ENCODE measurements around the gene PTGS1. TPM values are rescaled to one million over a fixed set of nuclear protein-coding genes. Genes with fewer than 3 reads are reported as not detected.

Gene PTGS1
- total and polyA plus RNA-seq, 4 donors, result 3.1 to 20.3 (median 8.1) TPM

GRCh38 chr9:122366074-122366660 is 4.7 kb upstream of the PTGS1 start:
- intact Hi-C loops (cut with DNase I), result no loop called here
- WGBS, 2 donors, result 69% methylated on average over 6 of the region's 6 CpGs
- H3K9me3 ChIP-seq (ENCODE audit: control insufficient read depth, low read length), result no peaks in the 10 kb centered on the region
- DNase-seq (no peak), ATAC-seq (ENCODE audit: low FRiP score) (no peak)
- no peaks in the 10 kb centered on the region for H3K36me3 ChIP-seq (ENCODE audit: control insufficient read depth in 1 of 2, insufficient read depth in 2 of 2, low read length in 1 of 2)
- H3K4me3 ChIP-seq (ENCODE audit: low read length in 2 of 2), result no peak overlapping the region
- H3K27me3 ChIP-seq (ENCODE audit: control insufficient read depth in 1 of 2, insufficient read depth in 2 of 2, low read length in 1 of 2), result no peaks in the 10 kb centered on the region
- H3K27ac ChIP-seq (ENCODE audit: low read depth in 1 of 2, low read length in 2 of 2), result no peak overlapping the region
- no peaks in the 10 kb centered on the region for H3K4me1 ChIP-seq (ENCODE audit: control insufficient read depth in 1 of 2, insufficient read depth in 2 of 2, low read length in 2 of 2)

- H3K36me3 ChIP-seq (ENCODE audit: control insufficient read depth in 1 of 2, insufficient read depth in 2 of 2, low read length in 1 of 2), result no peaks in the 10 kb centered on the region
- ATAC-seq (ENCODE audit: low FRiP score), result no peak
- no peak overlapping the region for H3K27ac ChIP-seq (ENCODE audit: low read depth in 1 of 2, low read length in 2 of 2)
- intact Hi-C loops (cut with DNase I), result no loop called here
- H3K4me1 ChIP-seq (ENCODE audit: control insufficient read depth in 1 of 2, insufficient read depth in 2 of 2, low read length in 2 of 2), result no peaks in the 10 kb centered on the region
- DNase-seq, result no peak
- 89 to 92% methylated on average over 7 of the region's 7 CpGs for WGBS, 2 donors
- H3K27me3 ChIP-seq (ENCODE audit: control insufficient read depth in 1 of 2, insufficient read depth in 2 of 2, low read length in 1 of 2), result no peaks in the 10 kb centered on the region
- H3K9me3 ChIP-seq (ENCODE audit: control insufficient read depth, low read length), result no peaks in the 10 kb centered on the region
- no peak overlapping the region for H3K4me3 ChIP-seq (ENCODE audit: low read length in 2 of 2)
Observed at GRCh38 chr9:122367065-122367464, 3.8 kb upstream of the PTGS1 start.

- H3K36me3 ChIP-seq (ENCODE audit: control insufficient read depth in 1 of 2, insufficient read depth in 2 of 2, low read length in 1 of 2), result no peaks in the 10 kb centered on the region
- intact Hi-C loops (cut with DNase I), result no loop called here
- DNase-seq, result no peak
- H3K27me3 ChIP-seq (ENCODE audit: control insufficient read depth in 1 of 2, insufficient read depth in 2 of 2, low read length in 1 of 2), result no peaks in the 10 kb centered on the region
- 89 to 91% methylated on average over 6 of the region's 6 CpGs for WGBS, 2 donors
- H3K4me3 ChIP-seq (ENCODE audit: low read length in 2 of 2), result no peak overlapping the region
- no peaks in the 10 kb centered on the region for H3K9me3 ChIP-seq (ENCODE audit: control insufficient read depth, low read length)
- no peaks in the 10 kb centered on the region for H3K4me1 ChIP-seq (ENCODE audit: control insufficient read depth in 1 of 2, insufficient read depth in 2 of 2, low read length in 2 of 2)
- H3K27ac ChIP-seq (ENCODE audit: low read depth in 1 of 2, low read length in 2 of 2), result no peak overlapping the region
- ATAC-seq (ENCODE audit: low FRiP score), result no peak
Observed at GRCh38 chr9:122367774-122368460, 2.9 kb upstream of the PTGS1 start.

GRCh38 chr9:122368642-122369041 is 2.2 kb upstream of the PTGS1 start:
- intact Hi-C loops (cut with DNase I), result no loop called here
- Histone ChIP-seq H3K4me3 (ENCODE audit: low read length in 2 of 2) (no peak overlapping the region), H3K27me3 (ENCODE audit: control insufficient read depth in 1 of 2, insufficient read depth in 2 of 2, low read length in 1 of 2) (no peaks in the 10 kb centered on the region), H3K27ac (ENCODE audit: low read depth in 1 of 2, low read length in 2 of 2) (no peak overlapping the region), H3K9me3 (ENCODE audit: control insufficient read depth, low read length) (no peaks in the 10 kb centered on the region), H3K4me1 (ENCODE audit: control insufficient read depth in 1 of 2, insufficient read depth in 2 of 2, low read length in 2 of 2) (no peaks in the 10 kb centered on the region), H3K36me3 (ENCODE audit: control insufficient read depth in 1 of 2, insufficient read depth in 2 of 2, low read length in 1 of 2) (no peaks in the 10 kb centered on the region)
- no peak for ATAC-seq (ENCODE audit: low FRiP score)
- WGBS, 2 donors, result 85 to 95% methylated on average over 1 of the region's 1 CpG
- DNase-seq, result no peak

- no peaks in the 10 kb centered on the region for H3K27me3 ChIP-seq (ENCODE audit: control insufficient read depth in 1 of 2, insufficient read depth in 2 of 2, low read length in 1 of 2)
- H3K4me1 ChIP-seq (ENCODE audit: control insufficient read depth in 1 of 2, insufficient read depth in 2 of 2, low read length in 2 of 2), result no peaks in the 10 kb centered on the region
- ATAC-seq (ENCODE audit: low FRiP score) (no peak), DNase-seq (peak in 1 of 2 donors; percentile 79)
- H3K4me3 ChIP-seq (ENCODE audit: low read length in 2 of 2), result no peak overlapping the region
- H3K27ac ChIP-seq (ENCODE audit: low read depth in 1 of 2, low read length in 2 of 2), result no peak overlapping the region
- whole genome bisulfite sequencing, 2 donors, result 86 to 88% methylated on average over 5 of the region's 5 CpGs
- H3K9me3 ChIP-seq (ENCODE audit: control insufficient read depth, low read length), result no peaks in the 10 kb centered on the region
- no peaks in the 10 kb centered on the region for H3K36me3 ChIP-seq (ENCODE audit: control insufficient read depth in 1 of 2, insufficient read depth in 2 of 2, low read length in 1 of 2)
- intact Hi-C loops (cut with DNase I), result no loop called here
Observed at GRCh38 chr9:122370303-122370702, 521 bp upstream of the PTGS1 start.

GRCh38 chr9:122371846-122372245 is 1.0 kb downstream of the PTGS1 start:
- DNase-seq (no peak), ATAC-seq (ENCODE audit: low FRiP score) (no peak)
- no peaks in the 10 kb centered on the region for H3K27me3 ChIP-seq (ENCODE audit: control insufficient read depth in 1 of 2, insufficient read depth in 2 of 2, low read length in 1 of 2)
- no peaks in the 10 kb centered on the region for H3K9me3 ChIP-seq (ENCODE audit: control insufficient read depth, low read length)
- no peak overlapping the region for H3K4me3 ChIP-seq (ENCODE audit: low read length in 2 of 2)
- H3K36me3 ChIP-seq (ENCODE audit: control insufficient read depth in 1 of 2, insufficient read depth in 2 of 2, low read length in 1 of 2), result no peaks in the 10 kb centered on the region
- no peak overlapping the region for H3K27ac ChIP-seq (ENCODE audit: low read depth in 1 of 2, low read length in 2 of 2)
- WGBS, 2 donors, result 96% methylated on average over 8 of the region's 8 CpGs
- intact Hi-C loops (cut with DNase I), result no loop called here
- H3K4me1 ChIP-seq (ENCODE audit: control insufficient read depth in 1 of 2, insufficient read depth in 2 of 2, low read length in 2 of 2), result no peaks in the 10 kb centered on the region

GRCh38 chr9:122372856-122373845 is 2.3 kb downstream of the PTGS1 start:
- H3K4me1 ChIP-seq (ENCODE audit: control insufficient read depth in 1 of 2, insufficient read depth in 2 of 2, low read length in 2 of 2), result no peaks in the 10 kb centered on the region
- intact Hi-C loops (cut with DNase I), result no loop called here
- no peaks in the 10 kb centered on the region for H3K27me3 ChIP-seq (ENCODE audit: control insufficient read depth in 1 of 2, insufficient read depth in 2 of 2, low read length in 1 of 2)
- no peak overlapping the region for H3K4me3 ChIP-seq (ENCODE audit: low read length in 2 of 2)
- no peak overlapping the region for H3K27ac ChIP-seq (ENCODE audit: low read depth in 1 of 2, low read length in 2 of 2)
- ATAC-seq (ENCODE audit: low FRiP score), result no peak
- H3K9me3 ChIP-seq (ENCODE audit: control insufficient read depth, low read length), result no peaks in the 10 kb centered on the region
- 86 to 87% methylated on average over 19 of the region's 19 CpGs for WGBS, 2 donors
- DNase-seq, result no peak
- H3K36me3 ChIP-seq (ENCODE audit: control insufficient read depth in 1 of 2, insufficient read depth in 2 of 2, low read length in 1 of 2), result no peaks in the 10 kb centered on the region

- Histone ChIP-seq H3K4me1 (ENCODE audit: control insufficient read depth in 1 of 2, insufficient read depth in 2 of 2, low read length in 2 of 2) (no peaks in the 10 kb centered on the region), H3K9me3 (ENCODE audit: control insufficient read depth, low read length) (peaks cover 2% of the 10 kb centered on the region), H3K27ac (ENCODE audit: low read depth in 1 of 2, low read length in 2 of 2) (no peak overlapping the region), H3K27me3 (ENCODE audit: control insufficient read depth in 1 of 2, insufficient read depth in 2 of 2, low read length in 1 of 2) (no peaks in the 10 kb centered on the region), H3K4me3 (ENCODE audit: low read length in 2 of 2) (no peak overlapping the region), H3K36me3 (ENCODE audit: control insufficient read depth in 1 of 2, insufficient read depth in 2 of 2, low read length in 1 of 2) (no peaks in the 10 kb centered on the region)
- peak; percentile 81 for ATAC-seq (ENCODE audit: low FRiP score)
- peak; percentile 89 to 91 for DNase-seq
- intact Hi-C loops (cut with DNase I), result no loop called here
- 11 to 17% methylated on average over 11 to 14 of the region's 14 CpGs for WGBS, 2 donors
Observed at GRCh38 chr9:122374885-122375420, 4.1 kb downstream of the PTGS1 start.
